Mammary epithelial cell (primary cell): Measurements from ENCODE around the gene OLFM2.

Experiments
- EZH2 ChIP-seq: IDR thresholded peaks from 2 replicates; pipeline ENCODE4 v1.6.1; 2012; ENCODE audit warnings: low read length, inconsistent platforms, borderline replicate concordance
- TF ChIP-seq, protein P1 (sequence below), 2 donors: IDR thresholded peaks in 1 of 2; conservative IDR thresholded peaks in 1 of 2; 2 replicates each; pipeline ENCODE4 v1.5.1; 2011 to 2012; ENCODE audit warnings: inconsistent platforms in 2 of 2, low read length in 2 of 2, mild to moderate bottlenecking in 2 of 2, control low read depth in 1 of 2, low read depth in 1 of 2; ENCODE audit not compliant: insufficient read depth in 1 of 2; ENCODE audit errors: extremely low read depth in 1 of 2

GRCh38 chr19:9850235-9850959 lies 85.9 kb downstream of the OLFM2 start:
- no peak for TF ChIP-seq EZH2
- TF ChIP-seq, protein P1, sequence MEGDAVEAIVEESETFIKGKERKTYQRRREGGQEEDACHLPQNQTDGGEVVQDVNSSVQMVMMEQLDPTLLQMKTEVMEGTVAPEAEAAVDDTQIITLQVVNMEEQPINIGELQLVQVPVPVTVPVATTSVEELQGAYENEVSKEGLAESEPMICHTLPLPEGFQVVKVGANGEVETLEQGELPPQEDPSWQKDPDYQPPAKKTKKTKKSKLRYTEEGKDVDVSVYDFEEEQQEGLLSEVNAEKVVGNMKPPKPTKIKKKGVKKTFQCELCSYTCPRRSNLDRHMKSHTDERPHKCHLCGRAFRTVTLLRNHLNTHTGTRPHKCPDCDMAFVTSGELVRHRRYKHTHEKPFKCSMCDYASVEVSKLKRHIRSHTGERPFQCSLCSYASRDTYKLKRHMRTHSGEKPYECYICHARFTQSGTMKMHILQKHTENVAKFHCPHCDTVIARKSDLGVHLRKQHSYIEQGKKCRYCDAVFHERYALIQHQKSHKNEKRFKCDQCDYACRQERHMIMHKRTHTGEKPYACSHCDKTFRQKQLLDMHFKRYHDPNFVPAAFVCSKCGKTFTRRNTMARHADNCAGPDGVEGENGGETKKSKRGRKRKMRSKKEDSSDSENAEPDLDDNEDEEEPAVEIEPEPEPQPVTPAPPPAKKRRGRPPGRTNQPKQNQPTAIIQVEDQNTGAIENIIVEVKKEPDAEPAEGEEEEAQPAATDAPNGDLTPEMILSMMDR (conservative IDR thresholded peaks at IDR 0.05 in 1 of 2, IDR thresholded peaks at IDR 0.05 in 1 of 2; ENCODE audit: extremely low read depth in 1 of 2, insufficient read depth in 1 of 2, low read depth in 1 of 2, low read length in 2 of 2), result no peak
